ENCODE data around the gene TCHP. TPM values are rescaled to one million over a fixed set of nuclear protein-coding genes. Genes with fewer than 3 reads are reported as not detected.

TCHP gene
- total and polyA plus RNA-seq, 2 of the 13 experiments (the other 11 are each of a cell fraction or from before 2014, with no cell fraction given): 6.7 to 12.2 TPM

DNA sequence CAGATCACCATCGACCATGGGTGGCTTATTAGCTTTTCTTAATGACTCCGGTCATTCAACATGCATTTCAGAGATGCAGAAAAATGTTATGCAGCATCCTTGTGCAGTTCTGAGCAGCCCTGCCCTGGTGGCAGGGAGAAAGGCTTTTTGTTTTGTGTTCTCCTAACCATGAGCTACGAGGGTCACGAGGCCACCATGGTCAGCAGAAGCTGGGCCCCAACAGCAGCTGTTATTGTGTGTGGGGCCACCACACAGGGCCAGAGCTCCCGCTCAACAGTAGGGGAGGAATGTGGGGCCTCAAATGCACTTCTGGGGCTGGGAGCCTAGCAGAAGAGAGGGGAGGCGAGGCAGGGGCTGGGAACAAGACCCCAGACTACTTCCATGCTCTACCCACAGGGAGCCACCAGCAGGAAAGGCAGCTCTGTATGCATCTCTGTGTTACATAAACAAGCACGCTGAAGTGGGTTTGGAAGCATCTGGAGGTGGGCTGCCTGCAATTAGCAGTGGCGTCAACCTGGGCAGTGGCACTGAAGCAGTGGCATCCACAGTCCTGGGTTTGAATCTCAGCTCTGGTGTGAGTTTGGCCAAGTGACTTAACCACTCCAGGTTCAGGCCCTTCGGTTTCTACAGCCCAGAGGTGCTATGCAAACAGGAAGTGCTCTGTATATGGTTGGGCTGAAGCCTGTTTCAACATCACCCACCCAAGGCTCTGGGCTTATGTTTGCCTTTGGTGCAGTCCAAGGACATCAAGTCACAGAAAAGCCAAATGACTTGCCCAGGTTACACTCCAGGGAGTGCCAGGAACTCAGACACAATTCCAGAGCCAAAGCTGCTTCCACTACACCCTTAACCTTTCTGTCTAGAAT is 36.0 kb upstream of the TCHP start (continued):
- TF ChIP-seq GRHL1 (CRISPR knock-in tag; conservative IDR thresholded peaks at IDR 0.05) (no peak), NFKB2 (CRISPR knock-in tag; IDR thresholded peaks at IDR 0.05; ENCODE audit: borderline replicate concordance) (peak; percentile 79; the same call in 1 of the 2 replicates), SOX6 (IDR thresholded peaks at IDR 0.05) (no peak), SOX6 (CRISPR knock-in tag; IDR thresholded peaks at IDR 0.05) (peak; percentile 90), EZH2 (conservative IDR thresholded peaks at IDR 0.05; ENCODE audit: low read depth, low read length) (no peak), DRAP1 (CRISPR knock-in tag; IDR thresholded peaks at IDR 0.05) (peak; percentile 69), ZNF768 (CRISPR knock-in tag; IDR thresholded peaks at IDR 0.05) (no peak), MEF2D (CRISPR knock-in tag; IDR thresholded peaks at IDR 0.05) (peak; percentile 83), HIVEP1 (CRISPR knock-in tag; IDR thresholded peaks at IDR 0.05) (peak; percentile 44; the same call in 1 of the 2 replicates), ATF4 (CRISPR knock-in tag; IDR thresholded peaks at IDR 0.05) (peak in 1 of 2 experiments; percentile 62; a peak in 2 of 4 replicates), ZC3H4 (CRISPR knock-in tag; IDR thresholded peaks at IDR 0.05; ENCODE audit: borderline replicate concordance) (no peak), MAZ (IDR thresholded peaks at IDR 0.05; ENCODE audit: borderline replicate concordance, low read depth, low read length) (no peak), MAZ (CRISPR knock-in tag; IDR thresholded peaks at IDR 0.05; ENCODE audit: low read depth) (no peak), FOXJ3 (CRISPR knock-in tag; IDR thresholded peaks at IDR 0.05; ENCODE audit: borderline replicate concordance) (peak; percentile 59; the same call in 1 of the 2 replicates), ZNF296 (CRISPR knock-in tag; conservative IDR thresholded peaks at IDR 0.05) (no peak), MIER3 (CRISPR knock-in tag; IDR thresholded peaks at IDR 0.05; ENCODE audit: borderline replicate concordance) (peak; percentile 95; the same call in 1 of the 2 replicates), TP53 (CRISPR knock-in tag; conservative IDR thresholded peaks at IDR 0.05) (no peak), HHEX (CRISPR knock-in tag; IDR thresholded peaks at IDR 0.05) (no peak), E2F5 (CRISPR knock-in tag; conservative IDR thresholded peaks at IDR 0.05) (no peak), NCOA1 (CRISPR knock-in tag; IDR thresholded peaks at IDR 0.05) (no peak), ZNF782 (CRISPR knock-in tag; IDR thresholded peaks at IDR 0.05; ENCODE audit: borderline replicate concordance) (no peak), NR1H2 (CRISPR knock-in tag; IDR thresholded peaks at IDR 0.05; ENCODE audit: borderline replicate concordance, low read depth) (no peak), NAIF1 (CRISPR knock-in tag; IDR thresholded peaks at IDR 0.05; ENCODE audit: borderline replicate concordance) (no peak), ZNF749 (CRISPR knock-in tag; IDR thresholded peaks at IDR 0.05; ENCODE audit: borderline replicate concordance) (peak; percentile 46; the same call in 1 of the 2 replicates)

Measured in HepG2 (cell line).